MM.1S (cell line): ENCODE results near the gene SIPA1.

Experiments
- EZH2 ChIP-seq: fragments of 300-600 bp; sonication (generic); optimal IDR thresholded peaks from 2 replicates; pipeline ENCODE3; 2017; ENCODE audit warnings: low read depth, mild to moderate bottlenecking, antibody characterized with exemption, low read length, mixed read lengths
- EZH2phosphoT487 ChIP-seq: fragments of 300-600 bp; sonication (generic); IDR thresholded peaks from 2 replicates; pipeline ENCODE4 v1.6.1; 2018; ENCODE audit warnings: antibody characterized with exemption, low read length
- TF ChIP-seq, protein P1 (sequence below): fragments of 300-600 bp; sonication (generic); IDR thresholded peaks from 2 replicates; pipeline ENCODE4 v1.5.1; 2016; ENCODE audit warnings: antibody characterized with exemption, low read length, mixed read lengths

DNA sequence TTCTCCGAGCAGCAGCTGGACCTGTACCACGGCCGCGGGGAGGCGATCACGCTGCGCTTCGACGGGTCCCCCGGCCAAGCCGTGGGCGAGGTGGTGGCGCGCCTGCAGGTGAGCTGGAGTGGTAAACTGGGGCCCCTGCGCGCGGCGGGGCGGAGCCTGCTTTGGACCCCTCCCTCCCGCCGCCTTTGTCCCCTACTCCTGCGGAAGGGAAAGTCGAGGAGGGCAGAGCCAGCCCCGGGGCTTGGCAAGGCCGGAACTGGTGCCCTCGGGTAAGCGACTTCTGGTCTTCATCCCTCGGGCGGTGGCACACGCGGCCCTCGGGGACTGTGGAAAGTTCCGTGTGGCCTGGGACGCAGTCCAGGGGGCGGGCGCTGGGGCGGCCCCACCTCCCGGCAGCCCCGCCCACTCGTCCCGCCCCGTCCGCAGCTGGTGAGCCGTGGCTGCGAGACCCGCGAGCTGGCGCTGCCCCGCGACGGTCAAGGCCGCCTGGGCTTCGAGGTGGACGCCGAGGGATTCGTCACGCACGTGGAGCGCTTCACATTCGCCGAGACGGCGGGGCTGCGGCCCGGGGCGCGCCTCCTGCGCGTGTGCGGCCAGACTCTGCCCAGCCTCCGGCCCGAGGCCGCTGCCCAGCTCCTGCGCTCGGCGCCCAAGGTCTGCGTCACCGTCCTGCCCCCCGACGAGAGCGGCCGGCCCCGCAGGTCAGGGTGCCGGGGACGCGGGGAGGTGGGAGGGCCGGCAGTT is 9.2 kb downstream of the SIPA1 start:
- TF ChIP-seq, protein P1, sequence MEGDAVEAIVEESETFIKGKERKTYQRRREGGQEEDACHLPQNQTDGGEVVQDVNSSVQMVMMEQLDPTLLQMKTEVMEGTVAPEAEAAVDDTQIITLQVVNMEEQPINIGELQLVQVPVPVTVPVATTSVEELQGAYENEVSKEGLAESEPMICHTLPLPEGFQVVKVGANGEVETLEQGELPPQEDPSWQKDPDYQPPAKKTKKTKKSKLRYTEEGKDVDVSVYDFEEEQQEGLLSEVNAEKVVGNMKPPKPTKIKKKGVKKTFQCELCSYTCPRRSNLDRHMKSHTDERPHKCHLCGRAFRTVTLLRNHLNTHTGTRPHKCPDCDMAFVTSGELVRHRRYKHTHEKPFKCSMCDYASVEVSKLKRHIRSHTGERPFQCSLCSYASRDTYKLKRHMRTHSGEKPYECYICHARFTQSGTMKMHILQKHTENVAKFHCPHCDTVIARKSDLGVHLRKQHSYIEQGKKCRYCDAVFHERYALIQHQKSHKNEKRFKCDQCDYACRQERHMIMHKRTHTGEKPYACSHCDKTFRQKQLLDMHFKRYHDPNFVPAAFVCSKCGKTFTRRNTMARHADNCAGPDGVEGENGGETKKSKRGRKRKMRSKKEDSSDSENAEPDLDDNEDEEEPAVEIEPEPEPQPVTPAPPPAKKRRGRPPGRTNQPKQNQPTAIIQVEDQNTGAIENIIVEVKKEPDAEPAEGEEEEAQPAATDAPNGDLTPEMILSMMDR = no peak
- no peak for TF ChIP-seq EZH2
- no peak for TF ChIP-seq EZH2phosphoT487
